ENCODE results near the gene DEPDC7. TPM values are rescaled to one million over a fixed set of nuclear protein-coding genes. Genes with fewer than 3 reads are reported as not detected.

Gene DEPDC7
- total RNA-seq, 1 experiment from 2014 or later = 7.5 TPM

GRCh38 chr11:33006010-33006409, 9.7 kb upstream of the DEPDC7 start:
- no peak for ATAC-seq
- DNase-seq (ENCODE audit: low read depth, low spot score) = no peak
- POLR2A ChIA-PET = no interaction called here
- BruUV-seq (replicated peaks) = no TSS peak
- Histone ChIP-seq H3K4me1 (ENCODE audit: control insufficient read depth, insufficient read depth, low read length) (no peaks in the 10 kb centered on the region), H3K4me3 (ENCODE audit: low read depth in 2 of 2, low read length in 2 of 2) (no peak overlapping the region), H3K36me3 (ENCODE audit: control insufficient read depth, insufficient read depth, low read length) (no peaks in the 10 kb centered on the region), H3K27me3 (ENCODE audit: control insufficient read depth, insufficient read depth, low read length) (no peaks in the 10 kb centered on the region), H3K9me3 (ENCODE audit: control insufficient read depth, insufficient read depth, low read depth, low read length) (no peaks in the 10 kb centered on the region), H3K27ac (ENCODE audit: low read length) (no peak overlapping the region)
- TF ChIP-seq REST (IDR thresholded peaks at IDR 0.05; ENCODE audit: insufficient read depth in 1 of 2, low read depth in 2 of 2, low read length in 1 of 2) = no peak
- CTCF ChIA-PET = no interaction called here
- intact Hi-C loops (cut with micrococcal nuclease; ENCODE audit: unreplicated experiment) (no loop called here), in situ Hi-C loops (cut with HindIII; ENCODE audit: low pct_unique_long_range_greater_than_20kb, low sequenced_read_pairs) (no loop called here)

- Histone ChIP-seq H3K9me3 (ENCODE audit: control insufficient read depth, insufficient read depth, low read depth, low read length) (no peaks in the 10 kb centered on the region), H3K27ac (ENCODE audit: low read length) (no peak overlapping the region), H3K4me1 (ENCODE audit: control insufficient read depth, insufficient read depth, low read length) (peaks cover 16% of the 10 kb centered on the region), H3K27me3 (ENCODE audit: control insufficient read depth, insufficient read depth, low read length) (no peaks in the 10 kb centered on the region), H3K4me3 (ENCODE audit: low read depth in 2 of 2, low read length in 2 of 2) (no peak overlapping the region), H3K36me3 (ENCODE audit: control insufficient read depth, insufficient read depth, low read length) (no peaks in the 10 kb centered on the region)
- TF ChIP-seq POLR2AphosphoS5 (IDR thresholded peaks at IDR 0.05; ENCODE audit: low read depth, low read length) = no peak
- no peak for TF ChIP-seq REST (IDR thresholded peaks at IDR 0.05; ENCODE audit: insufficient read depth in 1 of 2, low read depth in 2 of 2, low read length in 1 of 2)
- TF ChIP-seq TCF7L2 (IDR thresholded peaks at IDR 0.05; ENCODE audit: low read depth, low read length) = no peak
- TF ChIP-seq SIN3A (IDR thresholded peaks at IDR 0.05; ENCODE audit: borderline replicate concordance, insufficient read depth, low read depth, low read length) = no peak
- no peak for TF ChIP-seq CTCF (IDR thresholded peaks at IDR 0.05)
- POLR2A ChIA-PET = no interaction called here
- in situ Hi-C loops (cut with HindIII; ENCODE audit: low pct_unique_long_range_greater_than_20kb, low sequenced_read_pairs) = no loop called here
- no TSS peak for BruUV-seq (replicated peaks)
- DNase-seq (ENCODE audit: low read depth, low spot score) (no peak), ATAC-seq (no peak)
- CTCF ChIA-PET = no interaction called here
- intact Hi-C loops (cut with micrococcal nuclease; ENCODE audit: unreplicated experiment) = no loop called here
Measured at GRCh38 chr11:33013755-33014154, 1.9 kb upstream of the DEPDC7 start.

All from Panc1 (cell line).